Subcutaneous adipose tissue (tissue), 4 donors: ENCODE results near the gene NEBL. TPM values are rescaled to one million over a fixed set of nuclear protein-coding genes. Genes with fewer than 3 reads are reported as not detected.

ENCODE experiments used
- total RNA-seq, 4 donors: library from RNA; depleted of rRNA; stranded (reverse); fragments of >200 nt; gene quantifications; one replicate each; pipeline ENCODE4 v1.1.0, GENCODE V29; 2016
- TF ChIP-seq, protein P1 (sequence below): fragments of 450-650 bp; IDR thresholded peaks from one replicate; pipeline ENCODE4 v1.5.1; 2016; ENCODE audit warnings: low read depth, mild to moderate bottlenecking, control low read depth, antibody characterized with exemption, moderate library complexity

Gene NEBL
- total RNA-seq, 4 donors from 2014 or later: 1.8 to 5.9 (median 3.8) TPM

DNA sequence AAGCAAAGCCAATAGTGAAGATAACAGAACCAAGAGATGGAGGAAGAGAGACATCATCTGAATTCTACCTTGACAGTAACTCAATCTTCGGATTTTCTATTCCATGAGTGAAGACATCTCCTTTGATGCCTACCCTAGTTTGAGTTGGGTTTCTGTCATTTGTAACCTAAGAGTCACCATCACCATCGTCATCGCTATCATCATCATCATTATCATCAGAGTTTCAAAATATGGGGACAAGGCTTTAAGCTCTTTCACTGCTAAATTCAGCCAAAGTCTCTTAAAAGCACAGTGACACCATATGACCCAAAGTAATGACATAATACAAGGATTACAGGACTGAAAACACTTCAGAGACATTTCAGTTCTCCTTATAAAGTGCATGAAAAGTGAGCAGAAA, 57.2 kb downstream of the NEBL start:
- TF ChIP-seq, protein P1, sequence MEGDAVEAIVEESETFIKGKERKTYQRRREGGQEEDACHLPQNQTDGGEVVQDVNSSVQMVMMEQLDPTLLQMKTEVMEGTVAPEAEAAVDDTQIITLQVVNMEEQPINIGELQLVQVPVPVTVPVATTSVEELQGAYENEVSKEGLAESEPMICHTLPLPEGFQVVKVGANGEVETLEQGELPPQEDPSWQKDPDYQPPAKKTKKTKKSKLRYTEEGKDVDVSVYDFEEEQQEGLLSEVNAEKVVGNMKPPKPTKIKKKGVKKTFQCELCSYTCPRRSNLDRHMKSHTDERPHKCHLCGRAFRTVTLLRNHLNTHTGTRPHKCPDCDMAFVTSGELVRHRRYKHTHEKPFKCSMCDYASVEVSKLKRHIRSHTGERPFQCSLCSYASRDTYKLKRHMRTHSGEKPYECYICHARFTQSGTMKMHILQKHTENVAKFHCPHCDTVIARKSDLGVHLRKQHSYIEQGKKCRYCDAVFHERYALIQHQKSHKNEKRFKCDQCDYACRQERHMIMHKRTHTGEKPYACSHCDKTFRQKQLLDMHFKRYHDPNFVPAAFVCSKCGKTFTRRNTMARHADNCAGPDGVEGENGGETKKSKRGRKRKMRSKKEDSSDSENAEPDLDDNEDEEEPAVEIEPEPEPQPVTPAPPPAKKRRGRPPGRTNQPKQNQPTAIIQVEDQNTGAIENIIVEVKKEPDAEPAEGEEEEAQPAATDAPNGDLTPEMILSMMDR: no peak

DNA sequence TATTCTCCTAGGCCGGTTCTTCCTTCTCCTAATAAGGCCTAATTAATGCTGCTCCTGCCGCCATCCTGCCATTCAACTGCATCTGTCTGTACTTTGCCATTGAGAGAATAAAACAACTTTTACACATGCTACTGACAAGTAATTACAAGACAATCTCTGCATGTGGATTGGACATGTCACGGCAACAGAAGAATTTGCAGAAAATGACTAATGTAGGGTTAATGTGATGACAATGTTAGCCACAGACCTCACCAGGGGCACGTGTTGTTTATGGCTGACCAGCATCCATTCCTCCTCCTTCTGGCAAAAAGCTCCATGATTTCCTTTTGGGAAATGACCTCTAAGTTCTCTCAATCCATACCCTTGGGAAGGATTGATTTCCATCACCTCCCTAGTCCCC, 58.0 kb downstream of the NEBL start:
- TF ChIP-seq, protein P1: no peak

DNA sequence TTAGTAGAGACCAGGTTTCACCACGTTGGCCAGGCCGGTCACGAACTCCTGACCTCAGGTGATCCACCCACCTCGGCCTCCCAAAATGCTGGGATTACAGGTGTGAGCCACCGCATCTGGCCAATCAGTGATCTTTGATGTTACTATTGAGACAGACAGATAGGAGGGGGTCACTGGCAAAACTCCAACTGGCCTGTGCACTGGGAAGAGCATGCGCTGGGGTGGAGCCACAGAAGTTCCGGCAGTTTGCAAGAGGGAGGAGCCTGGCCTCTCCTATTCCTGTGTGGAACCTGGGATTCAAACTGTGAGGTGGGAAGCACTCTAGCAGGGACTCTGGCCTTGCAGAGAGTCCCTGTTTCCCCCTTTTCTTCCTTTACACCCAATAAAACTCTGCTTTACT, 60.7 kb downstream of the NEBL start:
- TF ChIP-seq, protein P1: no peak

DNA sequence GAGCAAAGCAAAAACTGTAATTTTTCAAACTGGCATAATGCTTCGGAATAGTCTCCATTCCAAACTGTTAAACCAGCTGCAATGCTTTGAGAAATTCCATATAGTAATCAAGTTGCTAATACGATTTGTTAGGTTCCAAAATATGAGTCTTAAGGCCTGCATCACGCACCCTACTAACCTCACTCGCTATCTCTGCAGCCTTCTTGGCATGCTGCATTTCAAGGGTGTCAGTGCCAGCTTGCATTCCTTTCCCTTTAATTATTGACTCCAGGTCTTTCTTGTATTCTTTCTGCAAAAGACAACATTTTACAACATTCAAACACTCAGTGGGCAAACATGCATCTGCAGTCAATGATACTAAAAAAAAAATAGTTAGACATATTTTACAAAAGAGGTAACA, 61.8 kb downstream of the NEBL start:
- TF ChIP-seq, protein P1: no peak

DNA sequence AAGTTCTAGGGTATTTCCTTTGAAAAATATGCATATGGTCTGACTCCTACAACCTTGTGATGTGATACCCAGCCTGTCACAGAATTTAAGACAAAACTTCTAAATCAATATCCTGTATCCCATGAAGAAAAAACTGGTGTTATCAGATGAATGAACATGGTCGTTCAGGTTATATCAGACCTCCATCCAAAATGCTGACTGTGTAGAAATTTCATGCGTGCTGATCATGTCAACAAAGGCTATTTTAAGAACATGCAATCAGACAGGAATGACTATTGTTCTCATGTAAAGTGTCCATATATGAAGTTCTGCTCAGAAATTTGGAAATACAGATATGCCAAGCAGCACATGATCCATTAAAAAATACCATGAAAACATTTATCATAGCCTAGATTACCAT, 62.3 kb downstream of the NEBL start:
- TF ChIP-seq, protein P1: no peak

DNA sequence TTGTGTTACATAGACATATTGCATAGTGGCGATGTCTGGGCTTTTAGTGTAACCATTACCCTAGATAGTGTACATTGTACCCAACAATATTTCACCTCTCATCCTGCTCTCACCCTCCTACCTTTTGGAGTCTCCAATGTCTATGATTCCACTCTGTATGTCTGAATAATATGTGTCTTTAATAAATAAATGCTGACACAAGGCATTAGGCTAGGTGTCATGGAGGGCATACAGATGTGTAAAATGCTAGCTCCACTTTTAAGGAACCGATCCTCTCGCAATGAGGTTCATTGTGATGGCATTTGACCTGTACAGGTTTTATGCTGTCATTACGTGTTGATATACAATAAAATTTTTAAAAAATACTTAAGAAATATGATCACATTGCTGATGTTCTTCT, 74.3 kb downstream of the NEBL start:
- TF ChIP-seq, protein P1: no peak

DNA sequence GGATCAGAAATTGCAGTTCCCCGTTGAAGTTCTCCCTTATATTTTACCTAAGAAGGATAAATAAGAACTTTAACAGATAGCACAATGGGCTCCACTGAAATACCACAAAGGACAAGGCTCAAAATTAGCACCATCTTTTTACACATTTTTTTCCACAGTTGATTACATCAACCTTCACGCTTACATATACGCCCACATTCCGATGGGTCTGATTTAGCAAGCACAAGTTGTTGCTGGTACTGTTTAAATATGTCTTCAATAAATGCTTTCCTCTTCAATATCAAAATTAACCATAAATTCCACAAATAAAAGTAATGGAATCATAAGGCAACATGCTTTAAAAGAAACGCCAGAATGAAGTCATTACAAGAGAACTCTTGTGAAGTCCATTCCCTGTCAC, 79.5 kb downstream of the NEBL start:
- TF ChIP-seq, protein P1: no peak
